Activated T-cell treated with anti-CD3 and anti-CD28 coated beads for 24 hours (primary cell): Measurements from ENCODE around the gene NANOGP8.

Experiments used
- DNase-seq: peaks from one replicate; pipeline ENCODE4 v3.0.0-alpha.2; 2020; ENCODE audit warnings: low read depth

The NANOGP8 gene

DNA sequence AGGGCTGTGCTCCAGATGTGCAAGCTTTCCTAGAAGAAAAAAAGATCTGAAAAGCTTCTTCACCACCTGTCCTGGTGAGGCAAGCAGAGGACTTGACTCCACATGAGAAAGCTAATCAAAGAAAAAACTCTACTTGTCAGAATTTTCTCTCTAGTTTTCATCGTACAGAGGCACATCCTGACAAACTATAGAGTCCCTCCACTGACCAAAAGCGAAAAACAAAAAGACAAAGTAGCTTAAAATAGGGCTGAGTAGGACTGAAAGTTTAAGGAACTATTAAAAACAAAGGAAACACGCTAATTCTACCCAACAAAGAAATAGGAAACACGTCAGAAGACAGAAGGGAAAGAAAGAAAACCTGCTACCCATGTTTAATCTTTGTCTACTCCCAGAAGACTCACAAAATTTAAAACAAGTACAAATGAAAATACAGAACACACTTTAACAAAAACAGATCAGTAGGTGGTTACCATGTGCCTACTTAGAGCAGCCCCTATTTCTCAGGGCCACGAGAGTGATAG lies 26.5 kb downstream of the NANOGP8 start:
- no peak for DNase-seq

DNA sequence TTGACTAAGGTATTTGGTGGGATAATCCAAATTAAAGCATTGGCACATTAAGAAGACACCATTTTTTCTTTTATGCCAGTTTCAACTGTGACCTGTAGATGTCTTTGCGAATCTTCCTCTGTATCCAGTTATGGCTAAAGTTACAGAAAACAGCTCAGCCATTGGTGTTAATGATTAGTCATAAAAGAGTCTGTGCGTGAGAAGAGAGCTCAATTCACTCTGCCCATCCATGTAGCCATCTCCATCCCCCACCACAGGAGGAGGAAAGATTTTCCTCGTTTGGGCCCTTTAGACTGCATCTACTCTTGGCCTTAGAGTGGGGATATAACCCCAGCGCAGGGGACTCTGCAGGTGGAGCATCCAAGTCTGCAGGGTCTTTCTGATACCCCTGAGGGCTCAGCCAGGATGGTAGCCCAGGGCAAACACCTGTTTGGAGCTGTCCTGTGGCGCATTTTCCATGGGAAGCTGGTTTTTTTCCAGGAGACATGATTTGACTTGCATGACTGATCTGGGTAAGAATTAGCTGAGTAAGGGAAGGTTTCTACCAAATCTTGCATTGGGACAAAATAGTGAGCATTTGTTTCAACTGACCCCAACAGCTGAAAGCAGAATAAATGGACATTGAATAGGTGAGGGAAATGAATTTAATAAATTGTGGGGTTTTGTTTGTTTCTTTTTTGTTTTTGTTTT lies 29.5 kb downstream of the NANOGP8 start:
- DNase-seq: no peak

DNA sequence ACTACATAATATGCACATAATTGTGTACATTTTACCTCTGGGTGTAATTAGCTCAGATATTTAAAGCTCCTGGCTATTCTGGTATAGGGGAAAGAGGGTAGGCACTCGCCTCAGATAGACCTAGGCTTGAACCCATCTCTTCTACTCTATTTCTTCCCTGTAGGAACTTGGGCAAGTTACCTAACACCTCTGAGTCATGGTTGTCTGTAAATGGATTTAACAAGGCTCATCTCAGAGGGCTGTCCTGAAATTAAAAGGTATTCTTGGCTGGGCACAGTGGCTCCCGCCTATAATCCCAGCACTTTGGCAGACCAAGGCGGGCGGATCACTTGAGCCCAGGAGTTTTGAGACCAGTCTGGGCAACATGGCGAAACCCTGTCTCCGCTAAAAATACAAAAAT lies 30.7 kb downstream of the NANOGP8 start:
- DNase-seq: no peak

DNA sequence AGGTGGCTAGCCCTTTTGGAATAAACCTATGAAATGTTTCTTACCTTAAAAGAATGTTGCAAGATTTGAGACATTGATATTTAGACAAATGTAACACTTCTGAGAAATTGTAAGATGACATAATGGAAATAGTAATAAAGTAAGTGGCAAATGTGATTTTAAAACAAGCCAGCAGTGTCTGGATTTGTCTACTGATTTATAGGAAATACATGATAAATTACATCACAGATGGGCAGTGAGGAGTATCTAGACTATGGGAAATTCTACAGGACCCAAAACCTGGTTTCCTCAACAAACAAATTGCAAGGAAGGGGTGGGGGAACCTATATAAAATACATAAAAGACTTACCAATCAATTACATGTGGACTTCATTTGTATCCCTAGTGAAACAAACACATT lies 37.1 kb downstream of the NANOGP8 start:
- no peak for DNase-seq

DNA sequence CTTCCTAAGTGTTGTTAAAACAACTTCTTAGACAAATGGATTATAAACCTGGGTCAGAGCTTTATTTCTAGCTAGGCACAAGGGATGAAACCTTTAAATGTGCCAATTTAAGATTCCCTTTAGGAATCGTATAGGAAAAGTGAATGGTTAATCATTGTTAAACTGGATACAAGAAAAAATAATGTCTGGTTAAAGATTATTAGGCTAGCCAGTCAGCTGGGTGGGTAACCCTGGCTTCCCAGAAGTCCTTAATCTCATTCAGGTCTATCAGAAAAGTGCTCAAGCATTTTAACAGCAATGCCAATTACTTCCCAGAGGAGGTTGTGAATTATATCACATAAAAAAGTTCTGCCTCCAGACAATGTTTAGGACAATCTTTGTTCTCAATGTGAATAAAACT lies 37.6 kb downstream of the NANOGP8 start:
- no peak for DNase-seq

DNA sequence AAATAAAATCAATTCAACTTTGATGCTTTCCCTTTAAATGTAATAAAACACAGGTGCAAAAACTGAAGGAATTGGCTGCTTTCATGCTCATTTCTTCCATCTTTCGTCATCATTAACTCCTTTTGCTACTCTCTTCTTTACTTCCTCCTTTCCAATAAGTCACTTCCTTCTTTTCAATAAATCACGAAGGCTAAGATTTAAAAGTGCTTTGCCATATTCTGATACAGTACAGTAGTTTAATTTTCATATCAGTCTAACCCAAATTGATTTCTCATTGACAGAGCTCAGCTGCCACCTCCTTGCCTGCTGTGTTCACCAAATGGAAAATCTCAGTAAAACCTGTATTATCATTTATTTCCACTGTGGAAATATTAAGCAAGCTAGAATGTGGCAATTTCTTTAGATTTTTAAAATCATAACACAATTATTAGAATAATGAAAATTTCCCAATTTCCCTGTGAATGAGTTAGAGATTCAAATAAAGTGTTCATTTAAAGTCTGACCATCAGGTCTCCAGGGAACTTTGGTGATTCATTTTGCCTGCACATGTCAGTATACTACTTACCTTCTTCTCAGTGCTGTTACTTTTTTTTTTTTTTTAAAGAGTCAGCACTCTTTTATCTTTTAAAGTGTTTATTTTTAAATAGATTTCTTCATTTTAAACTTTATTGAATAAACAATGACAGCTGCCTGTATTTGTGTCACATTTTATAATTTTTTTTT lies 41.6 kb downstream of the NANOGP8 start:
- no peak for DNase-seq

DNA sequence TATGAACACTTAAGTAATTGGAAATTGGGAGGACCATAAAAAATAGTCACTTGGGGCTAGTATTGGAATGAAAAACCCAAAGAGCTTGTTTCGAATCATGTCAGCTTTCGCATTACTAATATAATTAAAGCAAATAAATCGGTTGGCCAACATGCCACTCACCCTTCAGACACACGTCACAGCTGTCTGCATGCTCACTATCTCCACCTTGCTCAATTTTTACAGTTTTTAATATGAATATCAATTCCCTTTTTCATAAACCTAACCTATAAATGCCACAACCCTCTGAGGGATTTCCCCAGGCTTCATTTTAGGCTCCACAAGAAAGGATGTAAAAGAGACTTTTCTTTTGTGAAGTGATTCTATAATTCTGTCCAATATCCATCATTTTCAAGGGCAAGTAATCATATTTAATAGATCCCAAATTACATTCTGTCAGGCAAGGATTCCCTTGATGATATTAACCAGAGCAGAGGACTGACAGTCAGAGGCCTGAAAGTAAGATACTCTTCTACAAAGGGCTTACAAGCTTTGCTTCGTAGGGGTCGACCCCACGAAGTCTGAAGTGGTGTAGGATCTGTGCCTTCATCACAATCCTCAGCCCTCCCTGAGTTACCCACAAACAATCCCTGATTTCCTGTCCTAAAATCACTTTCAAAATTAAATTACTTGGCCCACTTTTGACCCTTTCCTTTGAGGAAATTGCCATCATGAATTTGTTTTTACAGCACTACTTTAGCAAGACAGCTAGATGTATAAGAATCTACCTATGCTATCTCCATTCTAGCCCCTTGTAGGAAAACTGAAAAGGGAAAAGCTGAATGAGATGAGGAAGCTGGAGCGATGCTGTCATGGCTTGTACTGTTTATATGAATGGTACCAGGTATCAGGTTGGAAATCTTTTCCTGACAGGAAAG lies 44.5 kb downstream of the NANOGP8 start:
- no peak for DNase-seq

DNA sequence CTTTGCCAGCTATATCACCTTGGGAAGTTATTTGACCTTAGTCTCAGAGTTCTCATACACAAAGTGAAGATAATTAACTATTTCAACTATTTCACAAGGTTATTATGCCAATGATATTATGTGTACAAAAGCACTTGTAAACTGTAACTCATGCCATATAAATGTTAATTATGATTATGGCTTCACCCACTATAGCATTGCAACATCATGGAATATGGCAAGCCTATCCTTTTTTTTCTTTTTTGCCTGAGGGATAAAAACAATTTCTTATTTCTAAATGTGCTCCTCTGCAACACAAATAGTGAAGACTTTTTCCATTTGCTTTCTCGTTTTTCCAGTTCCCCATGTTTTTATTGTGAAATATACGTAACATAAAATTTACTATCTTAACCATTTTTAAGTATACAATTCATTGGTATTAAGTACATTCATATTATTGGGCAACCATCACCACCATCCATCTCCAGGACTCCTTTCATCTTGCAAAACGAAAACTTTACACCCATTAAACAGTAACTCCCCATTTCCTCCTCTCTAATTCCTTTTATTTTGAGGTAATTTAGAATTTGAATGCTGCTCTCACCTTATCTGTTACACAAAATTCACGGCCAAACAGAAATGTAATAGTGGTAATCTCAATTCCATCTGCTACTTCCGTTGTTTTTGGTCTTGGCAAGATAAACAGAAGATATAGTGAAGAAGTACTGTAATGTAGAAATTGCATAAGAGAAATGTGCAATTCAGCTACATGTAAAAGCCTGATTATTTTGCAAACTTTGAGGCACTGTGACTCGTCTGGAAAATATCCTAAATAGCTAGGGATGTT lies 46.3 kb downstream of the NANOGP8 start:
- DNase-seq: no peak
